Calu3 (cell line): ENCODE measurements around the gene DENND4C. TPM values are rescaled to one million over a fixed set of nuclear protein-coding genes. Genes with fewer than 3 reads are reported as not detected.

Experiments
- BruUV-seq: library from RNA; stranded (reverse); fragments of 400-500 nt; replicated peaks from 2 replicates; lab custom pipeline; 2021; lab: Mats Ljungman, UMichigan
- CTCF ChIA-PET: fragments of 300-600 bp; sonication (Branson Sonifier 250); formaldehyde crosslinking; loops from one replicate; lab custom pipeline; 2022; ENCODE audit warnings: antibody characterized with exemption; lab: Charles Lee
- DNase-seq: peaks from one replicate; pipeline ENCODE4 v3.0.0; 2022
- H3K27ac Mint-ChIP-seq: one replicate; pipeline ENCODE4 v1.8.0; 2022; ENCODE audit warnings: mixed read lengths; ENCODE audit not compliant: unreplicated experiment
- H3K27me3 Mint-ChIP-seq: one replicate; pipeline ENCODE4 v1.8.0; 2022; ENCODE audit warnings: mixed read lengths; ENCODE audit not compliant: unreplicated experiment
- H3K36me3 Mint-ChIP-seq: one replicate; pipeline ENCODE4 v1.8.0; 2022; ENCODE audit warnings: mild to moderate bottlenecking, moderate library complexity, mixed read lengths; ENCODE audit not compliant: insufficient read depth, unreplicated experiment
- H3K4me1 Mint-ChIP-seq: one replicate; pipeline ENCODE4 v1.8.0; 2022; ENCODE audit warnings: mild to moderate bottlenecking, low read depth, mixed read lengths; ENCODE audit not compliant: unreplicated experiment
- H3K4me3 Mint-ChIP-seq: one replicate; pipeline ENCODE4 v1.8.0; 2022; ENCODE audit warnings: mild to moderate bottlenecking, low read depth, moderate library complexity, mixed read lengths; ENCODE audit not compliant: unreplicated experiment
- H3K9me3 Mint-ChIP-seq: one replicate; pipeline ENCODE4 v1.8.0; 2022; ENCODE audit warnings: low read depth, mixed read lengths; ENCODE audit not compliant: unreplicated experiment
- intact Hi-C: fragments of 100-400 bp; cut with micrococcal nuclease; formaldehyde crosslinking; loops from one replicate; pipeline ENCODE4 v1.10.0; 2022; ENCODE audit not compliant: unreplicated experiment
- total RNA-seq: library from RNA; stranded (reverse); gene quantifications from 2 replicates; pipeline ENCODE4 v1.2.3, GENCODE V29; 2022
- TF ChIP-seq, protein P1 (sequence below): fragments of 200-600 bp; IDR thresholded peaks from one replicate; pipeline ENCODE4 v1.8.0; 2022; ENCODE audit warnings: antibody characterized with exemption; ENCODE audit not compliant: unreplicated experiment

DENND4C gene
- total RNA-seq, 1 experiment from 2014 or later = 28.5 TPM

DNA sequence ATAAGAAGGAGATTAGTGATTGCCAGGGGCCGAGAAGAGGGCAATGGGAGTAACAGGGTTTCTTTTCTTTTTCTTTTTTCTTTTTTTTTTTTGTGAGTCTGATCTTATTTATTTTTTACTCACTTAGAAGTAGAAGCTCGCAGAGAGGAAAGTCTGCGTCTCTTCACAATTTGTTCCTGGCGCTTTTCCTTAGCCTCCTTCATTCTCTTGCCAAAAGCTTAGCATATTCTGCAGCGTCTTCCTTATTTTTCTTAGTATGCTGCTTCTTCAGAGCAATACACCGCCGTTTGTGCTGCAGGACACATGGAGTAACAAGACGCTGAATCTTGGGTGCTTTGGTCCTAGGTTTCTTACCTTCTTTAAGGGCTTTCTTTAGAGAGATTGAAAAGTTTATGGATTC, 30.3 kb upstream of the DENND4C start:
- TF ChIP-seq, protein P1, sequence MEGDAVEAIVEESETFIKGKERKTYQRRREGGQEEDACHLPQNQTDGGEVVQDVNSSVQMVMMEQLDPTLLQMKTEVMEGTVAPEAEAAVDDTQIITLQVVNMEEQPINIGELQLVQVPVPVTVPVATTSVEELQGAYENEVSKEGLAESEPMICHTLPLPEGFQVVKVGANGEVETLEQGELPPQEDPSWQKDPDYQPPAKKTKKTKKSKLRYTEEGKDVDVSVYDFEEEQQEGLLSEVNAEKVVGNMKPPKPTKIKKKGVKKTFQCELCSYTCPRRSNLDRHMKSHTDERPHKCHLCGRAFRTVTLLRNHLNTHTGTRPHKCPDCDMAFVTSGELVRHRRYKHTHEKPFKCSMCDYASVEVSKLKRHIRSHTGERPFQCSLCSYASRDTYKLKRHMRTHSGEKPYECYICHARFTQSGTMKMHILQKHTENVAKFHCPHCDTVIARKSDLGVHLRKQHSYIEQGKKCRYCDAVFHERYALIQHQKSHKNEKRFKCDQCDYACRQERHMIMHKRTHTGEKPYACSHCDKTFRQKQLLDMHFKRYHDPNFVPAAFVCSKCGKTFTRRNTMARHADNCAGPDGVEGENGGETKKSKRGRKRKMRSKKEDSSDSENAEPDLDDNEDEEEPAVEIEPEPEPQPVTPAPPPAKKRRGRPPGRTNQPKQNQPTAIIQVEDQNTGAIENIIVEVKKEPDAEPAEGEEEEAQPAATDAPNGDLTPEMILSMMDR = no peak
- H3K4me1 Mint-ChIP-seq = peaks cover 8% of the 10 kb centered on the region
- DNase-seq = no peak
- CTCF ChIA-PET = no interaction called here
- intact Hi-C loops = no loop called here
- H3K4me3 Mint-ChIP-seq = no peak overlapping the region
- no peaks in the 10 kb centered on the region for H3K36me3 Mint-ChIP-seq
- BruUV-seq = no TSS peak
- H3K9me3 Mint-ChIP-seq = no peaks in the 10 kb centered on the region
- no peaks in the 10 kb centered on the region for H3K27me3 Mint-ChIP-seq
- H3K27ac Mint-ChIP-seq = no peak overlapping the region

DNA sequence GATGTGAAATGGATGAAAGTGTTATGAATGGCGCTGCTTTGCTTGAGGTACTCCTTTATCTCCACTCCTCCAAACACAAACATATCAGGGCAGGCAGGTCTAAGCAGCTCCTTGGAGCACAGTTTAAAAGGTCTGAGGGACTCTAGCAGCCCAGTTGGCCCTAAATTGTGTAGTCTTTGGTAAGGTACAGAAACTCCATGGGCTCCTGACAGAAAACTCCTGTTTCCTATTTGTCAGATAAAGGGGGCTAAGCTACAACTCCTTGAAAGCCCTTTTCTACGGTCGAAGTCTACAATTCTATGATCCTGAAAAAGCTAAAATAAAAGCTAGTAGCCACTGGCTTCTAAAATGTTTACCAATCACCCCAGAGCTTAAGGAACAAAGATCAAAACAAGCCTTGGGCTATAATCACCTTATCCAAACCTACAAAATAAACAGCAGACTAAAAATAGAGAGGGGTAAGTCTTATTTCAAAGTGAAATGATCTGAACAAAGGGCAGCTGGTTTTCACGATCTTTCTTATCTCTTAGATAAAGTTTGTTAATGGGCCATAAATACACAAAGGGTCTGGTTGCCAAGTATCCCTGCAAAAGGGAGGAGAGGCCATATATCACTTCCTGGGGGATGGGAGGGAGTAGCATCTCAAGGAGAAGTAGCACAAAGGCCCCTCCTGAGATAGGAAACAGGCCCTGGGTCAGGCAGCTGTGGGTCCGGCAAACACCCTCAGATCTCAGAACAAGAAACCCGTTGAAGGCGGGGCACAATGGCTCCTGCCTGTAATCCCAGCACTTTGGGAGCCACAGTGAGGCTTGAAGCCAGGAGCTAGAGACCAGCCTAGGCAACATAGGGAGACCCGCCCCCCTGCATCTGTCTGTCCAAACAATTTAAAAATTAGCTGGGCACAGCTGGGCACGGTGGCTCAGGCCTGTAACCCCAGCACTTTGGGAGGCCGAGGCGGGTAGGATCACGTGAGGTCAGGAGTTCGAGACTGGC, 28.3 kb upstream of the DENND4C start:
- DNase-seq = no peak
- Mint-ChIP-seq H3K9me3 (no peaks in the 10 kb centered on the region), H3K4me3 (no peak overlapping the region), H3K27ac (no peak overlapping the region), H3K27me3 (no peaks in the 10 kb centered on the region), H3K36me3 (no peaks in the 10 kb centered on the region), H3K4me1 (peaks cover 8% of the 10 kb centered on the region)
- no TSS peak for BruUV-seq
- TF ChIP-seq, protein P1 = no peak
- intact Hi-C loops = no loop called here
- CTCF ChIA-PET = no interaction called here

DNA sequence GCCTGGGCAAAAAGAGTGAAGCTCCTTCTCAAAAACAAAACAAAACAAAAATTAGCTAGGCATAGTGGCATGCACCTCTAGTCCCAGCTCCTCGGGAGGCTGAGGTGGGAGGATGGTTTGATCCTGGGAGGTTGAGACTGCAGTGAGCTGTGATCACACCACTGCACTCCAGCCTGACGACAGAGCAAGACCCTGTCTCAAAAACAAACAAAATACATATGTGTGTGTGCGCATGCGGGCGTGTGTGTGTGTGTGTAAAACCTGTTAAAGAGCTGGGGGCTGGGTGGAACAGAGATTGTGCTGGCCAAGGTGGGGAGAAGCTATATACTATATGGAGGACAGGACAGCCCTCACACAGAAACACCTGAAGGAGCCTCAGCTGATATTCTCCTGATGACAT, 27.4 kb upstream of the DENND4C start:
- no TSS peak for BruUV-seq
- intact Hi-C loops = no loop called here

DNA sequence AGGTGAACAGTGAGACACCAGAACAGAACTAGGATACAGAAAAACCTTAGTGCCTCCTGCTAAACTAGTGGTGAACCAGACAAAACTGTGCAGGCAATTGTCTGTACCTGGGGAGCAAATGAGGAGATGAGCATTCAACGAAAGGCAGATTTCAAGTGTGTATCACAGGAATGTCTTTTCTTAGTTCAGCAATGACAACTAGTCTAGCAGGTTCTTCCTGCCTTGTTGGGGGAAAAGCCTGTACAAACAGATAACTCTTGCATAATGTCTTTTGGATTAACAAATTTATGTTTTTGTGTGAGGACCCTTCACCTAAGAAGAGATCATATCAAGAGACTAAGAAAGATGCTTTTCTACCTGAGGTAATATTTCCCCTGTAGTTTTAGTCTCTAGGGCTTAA, 21.8 kb upstream of the DENND4C start:
- intact Hi-C loops = no loop called here
- no TSS peak for BruUV-seq
- H3K9me3 Mint-ChIP-seq = no peaks in the 10 kb centered on the region
- no peak for DNase-seq
- no peaks in the 10 kb centered on the region for H3K36me3 Mint-ChIP-seq
- CTCF ChIA-PET = no interaction called here
- H3K4me3 Mint-ChIP-seq = no peak overlapping the region
- TF ChIP-seq, protein P1 = no peak
- peaks cover 10% of the 10 kb centered on the region for H3K4me1 Mint-ChIP-seq
- no peaks in the 10 kb centered on the region for H3K27me3 Mint-ChIP-seq
- H3K27ac Mint-ChIP-seq = no peak overlapping the region

More for the DNA sequence above, 27.4 kb upstream of the DENND4C start:
- Mint-ChIP-seq H3K36me3 (no peaks in the 10 kb centered on the region), H3K27ac (no peak overlapping the region), H3K4me1 (peaks cover 8% of the 10 kb centered on the region), H3K4me3 (no peak overlapping the region), H3K9me3 (no peaks in the 10 kb centered on the region), H3K27me3 (no peaks in the 10 kb centered on the region)
- TF ChIP-seq, protein P1 = no peak
- DNase-seq = no peak
- CTCF ChIA-PET = no interaction called here
